ENCODE measurements around the gene EVC.
"Not testable (repeated sequence)": the region's sequence is repeated elsewhere in the genome, so short reads cannot be mapped to it uniquely, and the experiment has no call there.

The EVC gene

GRCh38 chr4:5793514-5793913 is 82.5 kb downstream of the EVC start:
- no peak for DNase-seq

DNA sequence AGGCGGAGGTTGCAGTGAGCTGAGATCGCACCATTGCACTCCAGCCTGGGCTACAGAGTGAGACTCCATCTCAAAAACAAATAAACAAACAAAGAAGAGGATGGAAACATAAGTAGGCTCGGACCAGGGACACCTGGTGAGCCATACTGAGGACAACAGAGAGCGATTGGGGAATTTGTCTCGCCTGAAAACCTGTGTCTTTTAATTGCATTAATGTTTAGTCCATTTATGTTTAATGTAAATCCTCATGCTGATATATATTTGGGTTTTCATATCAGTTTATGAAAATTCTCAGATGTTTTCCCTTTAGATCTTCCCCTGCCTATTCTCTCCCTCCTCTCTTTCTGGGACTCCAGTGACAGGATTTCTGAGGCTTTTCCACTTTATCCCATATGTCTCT is 84.6 kb downstream of the EVC start:
- no peak for DNase-seq

- DNase-seq, result no peak
These were observed 86.0 kb downstream of the EVC start for GRCh38 chr4:5796976-5797375.

DNA sequence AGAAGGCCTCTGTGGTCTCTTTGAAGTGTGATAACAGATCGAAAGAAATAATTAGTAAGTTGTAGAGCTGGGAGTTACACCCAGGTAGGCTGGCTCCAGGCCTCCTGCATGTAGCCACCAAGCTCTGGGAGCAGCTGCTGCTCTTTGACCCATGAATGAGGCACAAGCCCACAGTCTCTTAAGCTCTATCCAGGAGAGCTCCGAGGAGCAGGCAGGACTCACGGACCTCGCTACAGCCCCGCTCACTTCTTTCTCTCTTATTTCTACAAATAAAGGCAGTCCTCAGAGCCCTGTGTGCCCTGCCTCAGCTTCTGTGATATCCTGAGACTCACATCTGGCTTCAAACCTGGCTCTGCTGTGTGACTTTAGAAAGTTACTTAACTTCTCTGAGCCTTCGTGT is 86.9 kb downstream of the EVC start:
- no peak for DNase-seq

GRCh38 chr4:5798462-5798861 is 87.5 kb downstream of the EVC start:
- DNase-seq, result no peak

DNA sequence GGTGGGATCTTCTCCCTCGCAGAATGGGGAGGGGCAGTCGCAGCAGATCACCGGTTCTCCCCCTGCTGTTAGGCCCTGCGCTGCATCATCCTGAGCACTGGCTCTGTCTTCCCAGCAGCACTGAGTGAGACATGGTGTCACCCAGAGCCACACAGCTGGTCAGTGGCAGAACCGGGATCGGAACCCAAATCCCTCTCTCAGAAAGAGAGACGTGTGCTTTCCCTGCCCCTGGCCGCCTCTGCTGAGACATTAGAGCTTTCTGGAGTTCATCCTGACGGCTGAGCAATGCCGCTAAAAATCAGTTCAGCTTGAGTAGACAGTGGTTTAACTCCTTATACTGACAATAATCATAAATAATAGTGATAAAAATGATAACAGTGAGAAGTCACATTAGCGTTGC is 87.9 kb downstream of the EVC start:
- DNase-seq, result no peak

- DNase-seq, result no peak
These were observed 88.4 kb downstream of the EVC start for GRCh38 chr4:5799406-5799805.

- DNase-seq, result no peak
These were observed 89.5 kb downstream of the EVC start for GRCh38 chr4:5800496-5800895.

DNA sequence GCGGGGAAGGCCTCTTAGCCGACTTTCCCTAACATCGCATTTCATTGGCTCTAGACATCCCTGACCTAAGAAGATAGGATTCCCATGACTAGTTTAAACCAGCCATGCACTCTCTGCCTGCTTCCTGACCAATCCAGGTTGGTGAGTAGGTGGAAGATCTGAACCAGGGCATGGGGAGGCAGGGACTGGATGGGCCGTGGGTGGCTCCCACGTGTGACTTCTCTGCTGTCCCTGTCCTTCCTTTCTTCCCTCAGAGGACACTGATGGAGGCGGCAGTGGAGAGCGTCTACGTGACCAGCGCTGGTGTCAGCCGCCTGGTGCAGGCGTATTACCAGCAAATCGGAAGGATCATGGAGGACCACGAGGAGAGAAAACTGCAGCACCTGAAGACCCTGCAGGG is 90.7 kb downstream of the EVC start:
- DNase-seq, result no peak

DNA sequence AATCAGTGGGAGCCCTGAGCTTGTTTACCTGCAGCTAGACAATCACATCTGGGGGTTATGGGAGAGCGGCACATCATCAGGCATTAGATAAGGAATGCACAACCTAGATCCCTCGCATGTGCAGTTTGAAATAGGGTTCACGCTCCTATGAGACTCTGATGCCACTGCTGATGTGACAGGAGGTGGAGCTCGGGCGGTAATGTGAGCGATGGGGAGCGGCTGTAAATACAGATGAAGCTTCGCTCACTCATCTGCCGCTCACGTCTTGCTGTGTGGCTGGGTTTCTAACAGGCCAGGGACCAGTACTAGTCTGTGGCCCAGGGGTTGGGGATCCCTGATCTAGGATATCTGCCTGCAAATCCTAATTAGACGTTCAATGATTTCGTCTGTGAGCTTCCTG is 91.6 kb downstream of the EVC start:
- DNase-seq, result no peak

DNA sequence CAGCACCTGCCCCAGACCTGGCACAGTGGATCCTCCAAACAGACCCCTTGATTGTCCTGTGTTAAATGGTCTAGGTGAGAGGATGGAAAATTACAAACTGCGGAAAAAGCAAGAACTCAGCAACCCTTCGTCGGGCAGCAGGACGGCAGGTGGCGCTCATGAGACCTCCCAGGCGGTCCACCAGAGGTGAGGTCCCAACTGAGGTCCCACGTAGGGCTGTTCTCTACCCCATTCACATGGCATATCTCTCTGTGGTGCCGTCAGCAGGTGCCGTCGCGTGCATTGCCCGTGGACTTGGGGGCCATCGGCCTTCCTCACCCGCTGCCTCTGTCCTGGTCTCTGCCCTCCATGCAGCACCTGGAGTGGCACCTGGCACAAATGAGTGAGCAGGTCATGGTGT is 93.7 kb downstream of the EVC start:
- DNase-seq, result no peak

DNA sequence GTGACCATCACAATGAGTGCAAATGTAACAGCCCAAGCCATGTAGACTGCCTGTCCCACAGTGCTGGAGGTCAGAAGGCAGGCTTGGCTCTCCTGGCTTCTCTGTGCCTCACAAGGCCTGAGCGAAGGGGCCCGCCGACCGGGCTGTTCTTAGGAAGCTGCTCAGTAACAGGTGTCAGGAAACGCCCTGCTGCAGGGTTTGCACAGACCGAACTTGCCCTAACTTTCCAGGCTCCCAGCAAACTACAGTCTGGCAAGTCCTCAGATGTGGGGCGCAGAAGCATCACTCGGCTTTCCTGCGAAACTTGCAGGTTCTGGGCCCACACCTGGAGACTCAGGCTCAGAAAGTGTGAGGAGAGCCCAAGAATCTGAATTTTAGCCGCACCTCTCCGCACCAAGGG is 94.3 kb downstream of the EVC start:
- no peak for DNase-seq

GRCh38 chr4:5808081-5808741 is 97.2 kb downstream of the EVC start:
- DNase-seq, result no peak

GRCh38 chr4:5809216-5809776 is 98.3 kb downstream of the EVC start:
- no peak for DNase-seq

DNA sequence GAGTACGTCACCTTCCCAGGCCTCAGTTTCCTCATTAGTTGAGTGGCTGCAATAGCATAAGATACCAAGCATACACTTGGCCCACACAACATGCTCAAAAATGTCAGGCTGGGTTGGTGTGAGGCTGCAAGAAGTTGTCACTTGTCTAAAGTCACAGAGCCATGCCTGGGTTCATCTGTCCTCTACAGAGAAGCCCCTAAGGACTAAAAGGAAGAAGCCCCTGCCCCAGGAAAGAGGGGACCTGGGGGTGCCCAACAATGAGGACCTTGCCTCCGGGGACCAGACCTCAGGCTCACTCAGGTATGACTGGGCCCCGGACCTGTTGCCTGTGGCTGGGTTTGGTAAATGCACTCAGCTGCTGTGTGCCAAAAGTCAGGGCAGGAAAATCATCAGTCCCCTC is 99.2 kb downstream of the EVC start:
- no peak for DNase-seq

- no peak for DNase-seq
These were observed 99.9 kb downstream of the EVC start for GRCh38 chr4:5810770-5811430.

DNA sequence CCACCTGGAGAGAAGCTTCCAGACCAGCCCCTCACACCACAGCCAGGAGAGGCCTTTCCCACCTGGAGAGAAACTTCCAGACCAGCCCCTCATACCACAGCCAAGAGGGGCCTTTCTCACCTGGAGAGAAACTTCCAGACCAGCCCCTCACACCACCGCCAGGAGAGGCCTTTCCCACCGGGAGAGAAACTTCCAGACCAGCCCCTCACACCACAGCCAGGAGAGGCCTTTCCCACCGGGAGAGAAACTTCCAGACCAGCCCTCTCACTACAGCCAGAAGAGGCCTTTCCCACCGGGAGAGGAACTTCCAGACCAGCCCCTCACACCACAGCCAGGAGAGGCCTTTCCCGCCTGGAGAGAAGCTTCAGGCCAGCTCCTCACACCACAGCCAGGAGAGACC is 101.1 kb downstream of the EVC start:
- DNase-seq, result not testable (repeated sequence)

DNA sequence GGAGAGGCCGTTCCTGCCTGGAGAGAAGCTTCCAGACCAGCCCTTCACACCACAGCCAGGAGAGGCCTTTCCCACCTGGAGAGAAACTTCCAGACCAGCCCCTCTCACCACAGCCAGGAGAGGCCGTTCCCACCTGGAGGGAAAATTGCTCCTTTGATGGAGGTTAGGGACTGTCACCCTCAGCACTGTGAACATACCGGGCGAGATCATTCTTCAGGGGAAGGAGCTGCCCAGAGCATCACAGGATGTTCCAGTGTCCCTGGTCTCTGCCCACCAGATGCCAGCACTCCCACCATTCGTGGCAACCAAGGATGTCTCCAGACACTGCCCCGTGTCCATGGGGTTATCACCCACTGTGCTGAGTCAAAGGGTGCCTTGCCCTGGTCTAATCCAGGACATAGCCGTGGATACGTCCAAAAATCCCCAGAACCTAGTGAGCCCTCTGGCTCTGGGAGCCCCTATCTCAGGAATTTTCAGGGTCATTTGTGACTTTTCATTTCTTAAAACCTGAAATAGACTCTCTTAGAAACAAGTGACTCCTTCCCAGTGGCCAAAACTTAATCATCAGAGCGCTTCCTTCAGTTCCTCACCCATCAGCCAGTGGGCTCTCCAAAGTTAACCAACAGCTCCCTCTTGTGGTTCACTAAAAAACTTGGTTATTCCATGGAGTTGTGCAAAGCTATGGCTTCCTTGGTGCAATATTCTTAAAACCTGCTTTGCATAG is 101.7 kb downstream of the EVC start:
- no peak for DNase-seq

- DNase-seq, result no peak
These were observed 102.9 kb downstream of the EVC start for GRCh38 chr4:5813882-5814255.

- DNase-seq, result no peak
These were observed 103.4 kb downstream of the EVC start for GRCh38 chr4:5814421-5814820.

DNA sequence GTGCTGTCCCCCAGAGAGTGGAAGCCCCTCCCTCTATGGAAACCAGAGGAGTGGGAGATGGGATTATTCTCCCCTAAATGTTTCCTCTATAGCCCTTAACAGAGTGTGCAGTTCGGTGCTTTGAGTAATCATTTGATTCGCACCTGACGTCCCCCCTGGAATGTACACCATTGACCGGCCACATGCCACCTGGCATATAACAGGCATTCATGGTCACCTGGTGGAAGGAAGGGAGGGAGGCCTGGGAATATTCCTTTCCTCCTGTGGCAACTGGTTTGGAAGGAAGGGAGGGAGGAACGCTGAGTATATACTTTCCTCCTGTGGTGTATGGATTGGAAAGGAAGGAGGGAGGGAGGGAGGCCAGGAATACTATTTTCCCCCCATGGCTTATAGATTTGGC is 104.6 kb downstream of the EVC start:
- DNase-seq, result no peak

DNA sequence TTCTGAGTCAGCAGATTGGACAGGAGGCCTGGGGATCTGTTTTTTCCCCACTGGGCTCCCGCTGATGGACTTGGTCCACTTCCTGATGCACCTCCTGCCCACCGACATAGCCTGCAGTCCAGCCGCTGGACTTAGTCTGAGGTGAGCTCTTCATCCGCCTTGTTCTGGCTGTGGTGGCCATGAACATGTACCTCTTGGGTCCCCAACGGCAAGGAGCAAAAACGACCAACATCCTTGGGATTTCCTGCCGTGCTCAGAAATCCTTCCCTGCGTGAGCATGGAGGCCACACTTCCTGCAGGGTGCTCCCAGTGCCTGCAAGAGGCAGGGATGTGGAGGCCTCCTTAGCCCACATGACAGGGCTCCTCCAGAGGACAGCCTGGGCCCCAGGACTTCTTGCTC is 105.1 kb downstream of the EVC start:
- no peak for DNase-seq

DNA sequence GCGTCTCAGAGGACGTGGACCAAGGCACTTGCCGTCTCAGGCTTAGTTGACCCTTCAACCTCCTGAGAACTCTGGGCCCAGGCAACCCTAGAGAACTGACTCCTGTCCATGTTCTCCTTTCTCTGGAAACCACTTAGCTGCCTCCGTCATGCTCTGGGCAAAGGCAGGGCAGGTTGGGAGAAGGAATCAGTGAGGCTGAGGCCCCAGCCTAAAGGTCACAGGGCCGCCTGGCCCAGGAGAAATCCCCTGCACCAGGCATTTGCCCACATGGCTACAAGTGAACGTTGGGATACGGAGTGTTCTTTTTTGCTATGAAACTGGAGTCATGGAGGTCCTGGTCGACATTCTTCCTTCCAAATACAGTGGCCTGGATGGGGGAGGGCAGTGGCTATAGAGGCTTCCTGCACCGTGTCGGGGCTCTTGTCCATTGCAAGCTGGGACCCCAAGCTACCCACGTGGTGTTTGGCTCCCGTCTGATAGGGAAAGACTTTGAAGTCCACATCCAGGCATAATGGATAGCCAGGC is 105.9 kb downstream of the EVC start:
- no peak for DNase-seq
